GM18861 (cell line): Measurements from ENCODE around the gene DHDDS.

Experiments
- ATAC-seq: cut with Tn5 transposase; IDR thresholded peaks from one replicate; pipeline ENCODE4 v1.9.1; 2021; ENCODE audit not compliant: unreplicated experiment

Gene DHDDS

DNA sequence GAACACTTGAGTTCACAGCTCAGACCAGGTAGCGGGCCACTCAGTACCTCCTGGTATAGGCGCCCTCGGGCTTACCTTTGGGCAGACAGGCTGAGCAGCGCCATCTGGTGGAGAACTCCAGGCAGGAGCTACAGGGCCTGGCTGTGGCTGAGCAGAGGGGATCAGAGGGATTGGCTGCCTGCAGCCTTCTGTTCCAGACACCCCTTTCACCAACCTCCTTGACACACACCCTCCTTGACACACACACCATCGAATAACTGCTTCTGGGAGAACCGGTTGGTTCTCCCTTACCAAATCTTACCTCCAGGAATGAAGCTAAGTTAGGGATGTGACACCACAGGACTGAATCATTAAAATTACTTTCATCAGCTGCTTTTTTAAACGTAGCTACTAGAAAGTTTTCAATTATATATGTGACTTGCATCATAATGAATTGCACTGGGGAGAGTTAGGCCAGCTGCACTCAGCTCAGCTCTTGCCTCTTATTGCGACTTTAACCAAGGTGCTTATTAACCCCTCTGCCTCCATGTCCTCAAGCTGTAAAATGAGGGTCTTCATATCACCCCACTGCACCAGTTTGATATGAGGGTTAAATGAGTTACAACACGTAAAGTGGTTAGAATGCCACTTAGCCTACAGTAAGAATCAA is 14.9 kb upstream of the DHDDS start:
- peak; percentile 64 for ATAC-seq

GRCh38 chr1:26418865-26419349 is 13.2 kb upstream of the DHDDS start:
- no peak for ATAC-seq

GRCh38 chr1:26419494-26419893 is 12.6 kb upstream of the DHDDS start:
- ATAC-seq = no peak

DNA sequence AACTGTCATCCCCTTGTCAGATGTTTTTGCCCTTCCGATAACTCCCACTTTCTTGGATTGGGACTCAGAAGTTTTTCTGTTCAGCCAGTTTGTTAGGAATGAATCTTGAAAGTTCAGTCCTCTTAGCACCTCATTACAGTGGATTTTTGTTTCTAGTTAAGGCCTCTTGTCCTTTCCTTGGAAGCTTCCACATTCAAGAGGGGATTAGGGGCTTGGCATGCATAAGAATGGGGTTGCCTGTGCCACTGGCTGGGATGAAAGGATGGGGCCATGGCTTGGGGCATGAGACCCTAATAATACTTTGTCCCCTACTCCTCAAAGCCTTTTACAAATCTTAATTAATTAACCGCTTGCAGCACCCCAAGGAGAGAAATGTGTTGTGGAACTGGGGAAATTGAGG is 2.4 kb upstream of the DHDDS start:
- ATAC-seq = no peak

DNA sequence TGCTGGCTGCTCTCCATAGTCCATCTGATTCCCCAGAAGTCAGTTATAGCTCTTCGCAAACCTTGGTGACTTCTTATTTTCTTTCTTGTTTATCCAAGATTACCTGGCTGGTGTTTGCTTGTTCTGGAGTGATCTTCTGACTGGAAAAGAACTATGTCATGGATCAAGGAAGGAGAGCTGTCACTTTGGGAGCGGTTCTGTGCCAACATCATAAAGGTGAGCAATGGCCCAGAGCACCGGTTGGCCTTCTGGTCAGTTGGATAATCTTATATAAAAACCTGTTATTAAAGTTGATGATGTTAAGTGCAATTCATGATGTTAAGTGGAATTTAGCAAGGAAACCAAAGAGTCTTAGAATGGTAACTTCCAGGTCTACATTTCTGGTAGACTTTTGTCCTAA is 672 bp downstream of the DHDDS start:
- ATAC-seq = no peak

DNA sequence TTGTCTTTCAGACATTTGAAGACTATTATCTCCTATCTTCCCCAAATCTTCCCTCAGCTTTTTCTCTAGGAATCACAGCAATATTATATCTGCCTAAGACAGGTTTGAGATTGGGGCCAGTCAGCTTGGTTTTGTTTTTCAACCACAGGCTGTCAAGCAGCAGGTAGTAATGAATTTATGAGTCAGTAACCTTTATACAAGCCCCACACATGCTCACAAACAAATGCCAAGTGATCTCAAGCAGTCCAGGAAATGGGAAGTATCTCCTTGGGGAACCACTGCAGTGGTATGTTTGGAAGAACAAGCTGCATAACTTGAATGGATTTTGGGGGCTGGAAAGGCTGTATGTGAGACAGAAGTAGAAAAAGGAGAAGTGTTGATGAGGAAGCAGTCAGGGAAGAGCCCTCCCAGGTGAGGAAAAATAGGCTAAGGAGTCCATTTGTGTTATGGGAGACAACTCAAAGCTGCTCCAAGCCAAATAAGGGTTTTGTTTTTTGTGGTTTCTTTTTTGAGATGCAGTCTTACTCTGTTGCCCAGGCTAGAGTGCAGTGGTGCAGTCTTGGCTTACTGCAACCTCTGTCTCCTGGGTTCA is 2.1 kb downstream of the DHDDS start:
- no peak for ATAC-seq

DNA sequence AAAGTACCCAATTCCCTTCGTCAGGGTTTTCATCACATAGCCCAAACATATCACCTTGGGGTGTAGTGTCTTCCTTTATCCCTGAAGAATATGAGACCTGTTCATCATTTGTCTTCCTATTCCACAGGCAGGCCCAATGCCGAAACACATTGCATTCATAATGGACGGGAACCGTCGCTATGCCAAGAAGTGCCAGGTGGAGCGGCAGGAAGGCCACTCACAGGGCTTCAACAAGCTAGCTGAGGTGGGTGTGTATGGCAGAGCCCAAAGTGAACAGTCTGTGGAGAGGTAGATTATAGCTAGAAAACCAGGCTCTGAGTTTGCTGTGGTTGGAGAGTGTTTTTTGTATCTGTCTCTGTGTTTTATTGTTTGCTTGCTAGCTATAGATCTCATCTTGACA is 5.9 kb downstream of the DHDDS start:
- ATAC-seq = no peak

- ATAC-seq = no peak
Measured at GRCh38 chr1:26440259-26440658, 8.1 kb downstream of the DHDDS start.

- no peak for ATAC-seq
Measured at GRCh38 chr1:26449868-26450267, 17.7 kb downstream of the DHDDS start.

DNA sequence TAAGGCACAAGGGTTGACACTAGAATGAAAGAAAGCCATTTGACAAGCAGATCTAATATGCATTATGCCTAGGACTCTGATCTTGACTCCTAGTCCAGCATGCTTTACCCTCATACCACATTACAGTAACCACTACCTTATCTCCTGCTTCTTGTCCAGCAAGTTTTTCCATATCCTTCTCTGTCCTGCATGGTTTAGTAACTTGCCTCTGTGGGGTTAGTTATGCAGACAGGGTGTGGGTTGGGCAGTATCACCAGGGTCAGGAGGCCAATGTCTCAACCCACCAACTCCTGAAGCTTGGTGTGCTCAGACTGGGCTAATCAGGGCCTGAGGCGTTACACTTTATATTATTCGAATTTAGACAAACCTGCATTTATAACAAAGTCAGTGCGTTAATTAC is 18.8 kb downstream of the DHDDS start:
- ATAC-seq = no peak

- no peak for ATAC-seq
Measured at GRCh38 chr1:26452459-26453183, 20.5 kb downstream of the DHDDS start.

- no peak for ATAC-seq
Measured at GRCh38 chr1:26459148-26459547, 27.0 kb downstream of the DHDDS start.

DNA sequence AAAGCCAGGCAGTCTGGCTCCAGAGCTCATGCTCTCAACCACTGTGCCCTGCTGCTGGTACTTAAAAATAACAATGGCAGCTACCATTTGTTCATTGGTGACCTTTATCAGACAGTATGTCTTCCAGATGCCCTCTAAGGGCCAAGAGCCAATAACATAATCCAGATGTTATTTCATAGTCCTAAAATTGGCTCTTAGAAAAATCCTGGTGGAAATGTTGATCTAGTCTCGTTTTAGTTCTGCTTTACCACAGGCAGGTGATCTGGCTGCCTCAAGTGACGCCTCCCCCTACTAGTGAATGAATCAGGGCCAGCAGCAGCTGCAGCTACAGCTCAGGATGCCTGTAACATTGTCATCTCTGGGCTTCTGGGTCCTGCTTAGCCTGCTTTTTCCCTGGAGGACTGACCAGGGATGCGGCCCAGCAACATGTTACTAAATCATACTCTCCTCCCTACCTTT is 27.5 kb downstream of the DHDDS start:
- ATAC-seq = no peak

- ATAC-seq = no peak
Measured at GRCh38 chr1:26468911-26469310, 36.8 kb downstream of the DHDDS start.

GRCh38 chr1:26469558-26469957 is 37.4 kb downstream of the DHDDS start:
- ATAC-seq = no peak

DNA sequence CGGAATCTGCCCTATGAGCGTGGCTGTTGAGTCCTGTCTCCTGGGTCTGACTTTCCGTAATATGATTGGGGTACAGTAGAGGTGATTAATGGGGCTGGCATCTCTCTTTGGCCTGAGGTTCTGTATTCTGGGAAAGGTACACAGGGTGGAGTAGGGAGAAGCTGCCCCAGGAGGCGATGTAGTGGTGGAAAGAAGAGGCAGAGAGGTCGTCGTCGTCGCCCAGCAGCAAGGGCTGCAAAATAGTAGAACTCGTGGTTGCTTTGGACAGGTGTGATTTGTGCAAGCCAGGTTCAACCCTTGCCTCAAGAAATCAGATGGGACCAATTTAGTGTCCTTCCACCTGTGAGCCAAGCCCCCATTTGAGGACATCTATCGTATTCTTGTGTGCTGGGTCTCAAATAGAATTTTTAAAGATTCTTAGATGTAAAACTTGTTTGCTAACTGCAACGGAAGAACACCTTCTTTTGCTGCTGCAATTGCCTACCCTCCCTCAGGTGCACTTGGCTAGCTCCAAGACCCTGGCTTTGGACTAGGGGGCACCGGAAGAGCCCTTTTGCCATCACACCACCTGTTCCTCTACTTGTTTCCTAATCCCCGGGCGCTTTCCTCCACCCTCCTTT is 38.9 kb downstream of the DHDDS start:
- ATAC-seq = no peak

DNA sequence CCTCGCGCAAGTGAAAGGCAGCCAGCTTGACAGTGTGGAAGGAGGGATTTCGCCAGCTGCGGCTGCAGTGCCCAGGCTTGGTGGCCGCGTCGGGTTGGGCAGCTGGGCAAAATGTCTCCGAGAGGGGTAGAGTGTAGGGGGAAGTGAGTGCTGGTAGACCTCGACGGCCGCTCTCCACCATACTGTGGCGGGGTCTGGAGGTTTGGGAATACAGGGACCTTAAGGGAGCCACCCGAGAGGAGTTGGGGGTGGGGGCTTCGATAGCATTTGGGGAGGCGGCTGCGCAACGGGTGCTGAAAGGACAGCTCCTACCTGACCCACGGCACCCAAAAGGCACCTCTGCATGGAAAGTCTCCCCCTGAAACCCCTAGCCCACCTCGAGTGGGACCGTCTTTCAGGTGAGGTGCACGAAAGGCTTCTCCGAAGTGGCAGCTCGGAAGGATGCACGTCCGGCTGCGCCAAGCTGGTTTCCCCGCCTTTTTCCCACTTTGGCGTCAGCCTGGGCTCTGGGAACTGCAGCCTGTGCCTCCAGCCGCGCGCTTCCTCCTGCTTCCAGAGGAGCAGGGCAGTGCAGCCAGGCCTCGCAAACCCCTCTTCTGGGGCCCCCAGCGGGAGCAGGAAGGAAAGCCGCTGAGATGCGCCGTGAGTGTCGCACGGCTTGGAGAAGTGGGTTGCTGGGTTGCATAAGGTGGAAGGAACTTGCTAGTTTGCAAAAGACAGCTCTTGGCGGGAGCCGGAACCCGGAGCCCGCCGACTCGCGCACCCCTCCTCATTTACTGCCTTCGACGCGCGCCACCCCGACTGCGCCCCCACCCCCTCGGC is 39.6 kb downstream of the DHDDS start:
- peak; percentile 14 for ATAC-seq

- peak; percentile 31 for ATAC-seq
Measured at GRCh38 chr1:26472320-26472900, 40.3 kb downstream of the DHDDS start, which contains the start of gene HMGN2. HMGN2 (plus strand) TSS chr1:26472440; CDS start chr1:26472613, 173 bp downstream.

DNA sequence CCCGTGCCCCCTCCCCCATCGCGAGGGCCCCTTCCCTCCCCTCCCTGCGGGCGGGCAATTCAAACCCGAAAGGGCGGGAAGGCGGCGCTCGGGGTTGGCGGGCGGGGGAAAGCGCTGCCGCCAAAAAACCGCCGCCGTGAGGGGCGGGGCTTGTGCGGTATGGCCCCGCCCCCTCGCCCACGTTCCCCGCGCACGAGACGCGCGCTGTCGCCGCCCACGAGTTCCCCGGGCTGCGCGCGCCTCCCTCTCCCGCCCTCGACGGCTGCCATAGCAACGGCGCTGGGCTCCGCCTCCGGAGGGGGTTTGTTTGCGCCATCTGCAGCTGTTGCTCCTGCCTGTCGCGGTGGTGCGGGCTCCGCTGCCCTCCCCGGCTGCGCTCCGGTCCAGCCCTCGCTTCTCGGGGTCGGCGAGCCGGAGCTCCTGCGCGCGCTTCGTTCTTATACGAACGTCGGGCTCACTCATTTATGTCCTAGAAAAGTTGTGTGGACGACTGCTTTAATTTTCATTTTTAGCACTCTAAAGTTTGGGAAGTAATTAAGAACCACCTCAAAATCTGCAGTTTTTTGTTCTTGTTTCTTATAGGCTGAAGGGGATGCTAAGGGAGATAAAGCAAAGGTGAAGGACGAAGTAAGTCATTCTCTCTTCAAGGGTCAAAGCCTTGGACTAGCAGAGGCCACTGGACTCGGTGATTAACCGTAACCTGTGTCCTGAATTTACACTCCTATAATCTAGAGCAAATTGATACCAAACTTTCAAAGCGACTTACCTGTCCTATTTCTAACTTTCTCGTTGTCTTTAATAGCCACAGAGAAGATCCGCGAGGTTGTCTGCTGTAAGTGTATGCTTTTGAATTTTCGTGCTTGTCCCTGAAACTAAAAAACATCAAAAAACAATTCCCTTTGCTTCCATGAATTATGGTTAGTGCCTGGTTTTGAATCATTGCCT is 41.1 kb downstream of the DHDDS start:
- peak; percentile 73 for ATAC-seq
